ENCODE data around the gene ZNF853.
A peak's percentile ranks its signal among the peaks of the same experiment; 100 is the strongest.
"Not testable (repeated sequence)": the region's sequence is repeated elsewhere in the genome, so short reads cannot be mapped to it uniquely, and the experiment has no call there.

The ZNF853 gene

DNA sequence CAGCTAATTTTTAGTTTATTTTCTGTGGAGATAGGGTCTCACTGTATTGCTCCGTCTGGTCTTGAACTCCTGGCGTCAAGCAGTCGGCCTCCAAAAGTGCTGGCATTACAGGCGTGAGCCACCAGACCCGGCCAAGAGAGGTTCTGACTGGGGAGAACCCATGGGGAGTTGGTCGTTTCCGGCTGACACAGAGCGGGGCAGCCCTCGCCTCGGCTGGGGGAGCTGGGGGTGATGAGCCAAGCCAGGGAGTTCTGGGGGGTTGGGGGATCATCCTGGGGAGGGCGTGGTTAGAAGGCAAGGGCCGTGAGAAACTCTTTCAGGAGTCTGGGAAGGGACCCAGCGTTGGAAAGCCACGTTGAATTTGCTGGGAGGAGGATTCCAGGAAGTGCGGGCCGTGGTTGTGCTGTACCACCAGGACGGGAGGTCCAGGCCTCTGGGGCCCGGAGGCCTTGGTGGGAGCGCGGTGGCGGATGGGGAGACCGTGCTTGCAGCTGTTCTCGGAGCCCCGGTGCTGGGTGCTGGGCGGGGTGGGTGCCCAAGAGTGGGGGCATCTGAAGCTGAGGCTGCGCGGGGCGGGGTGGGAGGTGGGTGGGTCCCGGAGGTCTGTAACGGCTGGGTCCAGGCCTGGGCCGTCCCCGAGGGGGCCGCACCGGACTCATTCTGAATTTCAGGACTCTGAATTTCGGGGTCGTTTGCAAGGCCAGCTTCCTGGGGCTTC is 8.4 kb upstream of the ZNF853 start:
- no peak for FAIRE-seq
- DNase-seq (ENCODE audit: low spot score), result no peak

DNA sequence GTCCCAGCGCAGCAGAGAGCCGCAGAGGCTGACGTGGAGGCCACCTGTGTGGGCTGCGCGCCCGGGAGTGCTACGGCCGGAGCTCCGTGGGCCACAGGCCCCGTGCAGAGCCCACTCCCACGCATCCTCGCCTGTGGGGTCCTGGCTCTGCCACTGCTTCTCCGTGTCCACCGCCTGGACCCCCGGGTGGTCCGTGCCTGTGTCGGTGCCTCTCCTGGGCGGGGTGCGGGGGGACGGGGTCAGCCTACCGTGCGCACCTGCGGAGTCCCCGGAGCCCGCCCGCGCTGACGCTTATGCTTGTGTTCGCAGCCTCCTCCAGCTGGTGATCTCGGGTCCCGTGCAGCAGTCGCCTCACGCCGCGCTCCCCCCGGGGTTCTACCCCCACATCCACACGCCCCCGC is 7.8 kb upstream of the ZNF853 start:
- DNase-seq (ENCODE audit: low spot score) (no peak), FAIRE-seq (no peak)

DNA sequence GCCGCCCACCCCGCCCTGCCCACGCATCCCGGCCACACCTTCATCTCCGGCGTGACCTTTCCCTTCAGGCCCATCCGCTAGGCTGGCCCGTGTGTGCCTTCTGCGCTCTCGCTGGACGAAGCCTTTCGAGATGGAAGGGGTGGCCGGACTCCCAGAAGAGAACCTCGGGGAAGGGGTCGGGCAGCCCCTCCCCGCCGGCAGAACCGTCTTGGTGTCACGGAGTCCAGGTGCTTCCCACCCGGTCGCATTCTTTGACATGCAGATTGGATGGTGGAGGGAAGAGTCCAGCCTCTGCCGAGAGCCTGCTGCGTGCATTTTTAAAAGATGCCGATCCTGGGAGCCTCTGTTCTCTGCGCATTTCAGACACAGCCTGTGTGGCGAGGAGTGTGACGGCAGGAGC is 7.3 kb upstream of the ZNF853 start:
- DNase-seq (ENCODE audit: low spot score) (no peak), FAIRE-seq (peak; percentile 90)

DNA sequence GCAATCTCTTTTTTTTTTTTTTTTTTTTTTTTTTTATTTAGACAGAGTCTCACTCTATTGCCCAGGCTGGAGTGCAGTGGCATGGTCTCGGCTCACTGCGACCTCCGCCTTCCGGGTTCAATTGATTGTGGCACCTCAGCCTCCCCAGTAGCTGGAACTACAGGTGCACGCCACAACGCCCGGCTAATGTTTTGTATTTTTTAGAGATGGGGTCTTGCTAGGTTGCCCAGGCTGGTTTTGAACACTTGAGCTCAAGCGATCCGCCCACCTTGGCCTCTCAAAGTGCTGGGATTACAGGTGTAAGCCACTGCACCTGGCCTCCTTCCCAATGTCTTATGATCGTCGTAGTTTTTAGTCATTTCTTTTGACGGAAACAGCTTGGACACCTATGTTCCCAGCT is 6.6 kb upstream of the ZNF853 start:
- DNase-seq (ENCODE audit: low spot score) (no peak), FAIRE-seq (no peak)

DNA sequence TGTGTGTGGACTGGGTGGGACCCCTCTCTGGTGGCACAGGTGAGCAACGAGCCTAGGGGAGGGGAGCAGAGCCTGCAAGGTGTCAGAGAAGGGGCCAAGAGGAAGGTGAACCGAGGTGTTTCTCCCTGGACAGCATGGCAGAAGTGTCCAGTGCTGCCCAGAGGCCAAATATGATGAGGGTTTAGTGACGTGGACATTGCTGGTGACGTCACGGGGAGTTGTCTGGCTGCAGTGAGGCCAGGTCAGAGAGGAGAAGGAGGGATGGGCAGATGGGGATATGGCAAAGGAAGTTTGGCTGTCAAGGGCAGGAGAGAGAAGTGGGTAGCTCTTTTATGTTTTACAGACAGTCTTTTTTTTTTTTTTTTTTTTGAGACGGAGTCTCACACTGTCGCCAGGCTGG is 2.6 kb upstream of the ZNF853 start:
- peak; percentile 84 for FAIRE-seq
- DNase-seq (ENCODE audit: low spot score), result no peak

DNA sequence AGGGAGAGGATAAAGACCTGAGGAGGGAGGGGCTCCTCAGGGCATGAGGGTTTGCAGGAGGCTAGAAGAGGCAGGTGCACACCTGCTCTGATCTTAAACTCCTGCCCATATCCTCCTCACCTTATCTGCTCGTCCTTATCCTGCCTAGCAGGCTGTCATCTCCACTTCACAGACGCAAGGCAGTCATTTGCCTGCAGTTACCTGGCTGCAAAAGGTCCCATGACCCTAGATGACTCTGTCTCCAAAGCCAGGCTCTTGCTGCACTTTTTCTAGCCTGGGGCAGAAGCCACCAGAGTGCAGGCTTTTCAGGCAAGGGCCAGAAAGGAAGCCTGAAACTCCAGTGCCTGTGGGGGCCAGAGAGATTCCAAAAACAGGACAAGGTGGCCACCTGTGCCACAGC is 1.7 kb upstream of the ZNF853 start:
- FAIRE-seq, result peak; percentile 95

DNA sequence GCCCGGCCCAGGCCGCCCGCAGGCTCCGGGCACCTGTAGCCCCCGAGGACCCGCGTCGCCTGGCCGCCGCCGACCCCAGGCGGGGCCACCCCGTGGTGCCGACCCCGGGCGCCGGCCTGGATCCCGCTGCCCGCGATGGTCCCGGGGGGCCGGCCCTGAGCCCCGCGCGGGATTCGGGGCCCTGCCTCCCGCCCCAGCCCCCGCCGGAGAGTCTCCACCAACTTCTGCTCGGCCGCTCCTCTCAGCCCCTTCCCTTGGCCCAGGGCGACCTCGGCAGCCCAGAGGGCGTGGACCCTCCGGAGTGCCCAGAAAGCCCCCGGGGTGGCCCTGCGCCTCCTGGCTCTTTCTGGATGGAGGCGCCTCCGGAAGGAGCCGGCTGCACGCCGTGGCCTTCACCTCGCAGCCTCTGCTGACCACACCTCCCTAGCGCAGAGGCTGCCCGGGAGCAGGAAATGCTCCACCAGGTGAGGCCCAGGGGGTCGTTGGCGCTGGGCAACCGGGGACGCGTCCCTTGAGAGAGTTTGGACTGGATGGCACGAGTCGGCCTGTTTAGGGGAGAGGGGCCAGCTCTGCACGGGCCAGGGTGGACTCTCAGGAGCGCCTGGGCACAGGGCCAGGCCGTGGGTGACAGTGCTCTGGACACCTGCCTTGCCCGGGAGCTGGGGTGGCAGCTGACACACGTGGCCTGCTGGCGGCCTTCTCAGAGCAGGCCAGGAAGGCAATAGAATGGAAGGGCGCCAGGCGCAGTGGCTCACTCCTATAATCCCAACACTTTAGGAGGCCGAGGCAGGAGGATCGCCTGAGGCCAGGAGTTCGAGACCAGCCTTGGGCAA is 529 bp downstream of the ZNF853 start:
- DNase-seq (ENCODE audit: low spot score), result peak; percentile 80
- peak; percentile 99 for FAIRE-seq

More for the DNA sequence above, 1.7 kb upstream of the ZNF853 start:
- no peak for DNase-seq (ENCODE audit: low spot score)

DNA sequence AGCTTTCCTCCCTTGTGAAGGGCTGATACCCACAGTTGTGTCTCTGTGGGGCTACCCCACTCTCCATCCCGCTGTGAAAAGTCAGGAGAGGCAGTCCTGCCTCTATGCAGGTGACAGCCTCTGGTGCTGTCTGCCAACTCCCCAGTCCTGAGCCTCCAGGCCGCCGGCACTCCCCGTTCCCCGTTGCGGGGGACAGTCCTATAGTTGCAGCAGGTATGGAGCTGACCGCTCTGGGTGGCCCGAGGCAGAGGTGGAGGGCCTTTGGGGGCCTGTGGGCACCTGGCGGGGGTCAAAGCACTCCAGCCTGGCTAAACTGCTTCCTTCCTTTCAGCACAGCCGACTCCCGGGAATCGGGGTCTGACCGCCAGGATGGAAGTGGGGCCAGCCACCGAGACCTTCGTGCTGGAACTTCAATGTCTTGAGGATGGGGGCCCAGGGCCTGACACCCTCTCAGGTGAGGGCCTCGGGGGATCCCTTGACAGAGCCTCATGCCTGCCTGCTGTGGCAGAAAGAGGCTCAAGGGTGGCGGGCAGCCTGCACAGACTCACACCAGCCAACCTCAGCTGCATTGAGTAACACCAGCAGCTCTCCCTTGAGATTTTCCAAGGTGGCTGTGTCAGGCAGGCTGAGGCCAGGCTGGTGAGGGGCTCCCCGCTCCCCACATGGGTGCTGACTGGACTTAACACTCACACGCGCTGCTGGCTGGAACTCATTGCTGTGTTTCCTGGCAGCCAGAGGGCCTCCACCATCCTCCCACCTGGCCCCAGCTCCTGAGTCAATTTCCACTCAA is 1.6 kb downstream of the ZNF853 start:
- DNase-seq (ENCODE audit: low spot score) (no peak), FAIRE-seq (peak; percentile 82)

DNA sequence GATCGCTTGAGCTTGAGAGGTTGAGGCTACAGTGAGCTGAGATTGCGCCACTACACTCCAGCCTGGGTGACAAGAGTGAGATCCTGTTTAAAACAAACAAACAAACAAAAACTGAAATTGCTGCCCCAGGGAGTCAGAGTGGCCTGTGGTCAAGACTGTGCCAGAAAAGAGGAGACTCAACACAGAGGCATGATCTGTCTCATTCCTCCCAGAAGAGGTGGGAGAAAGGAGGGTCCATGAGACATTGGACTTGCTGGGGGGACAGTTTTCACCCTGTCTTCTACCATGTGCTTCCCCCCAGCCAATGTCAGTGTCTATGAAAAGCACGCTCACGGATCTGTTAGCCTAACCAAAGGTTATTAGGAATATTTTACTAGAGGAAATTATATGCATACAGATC is 3.2 kb downstream of the ZNF853 start:
- peak; percentile 59 for FAIRE-seq
- no peak for DNase-seq (ENCODE audit: low spot score)

DNA sequence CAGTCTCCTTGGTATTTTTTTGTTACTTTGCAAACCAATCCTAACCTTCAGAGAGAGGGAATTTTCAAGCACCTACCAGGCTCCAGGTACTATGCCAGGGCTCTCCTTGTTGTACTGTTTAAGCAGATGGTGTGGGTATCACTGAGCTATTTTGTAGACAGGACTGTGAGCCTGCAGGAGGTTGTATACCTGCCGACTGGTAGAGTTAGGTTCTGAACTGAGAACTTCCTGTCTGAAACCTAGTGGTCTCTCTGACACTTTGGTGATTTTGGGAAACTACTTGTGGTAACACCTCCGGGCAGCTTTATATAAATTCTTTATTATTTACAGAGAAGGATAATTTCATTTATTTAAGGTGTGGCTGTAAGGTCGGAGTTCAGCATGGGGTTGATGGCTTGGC is 4.6 kb downstream of the ZNF853 start:
- DNase-seq (ENCODE audit: low spot score), result no peak
- FAIRE-seq, result no peak

DNA sequence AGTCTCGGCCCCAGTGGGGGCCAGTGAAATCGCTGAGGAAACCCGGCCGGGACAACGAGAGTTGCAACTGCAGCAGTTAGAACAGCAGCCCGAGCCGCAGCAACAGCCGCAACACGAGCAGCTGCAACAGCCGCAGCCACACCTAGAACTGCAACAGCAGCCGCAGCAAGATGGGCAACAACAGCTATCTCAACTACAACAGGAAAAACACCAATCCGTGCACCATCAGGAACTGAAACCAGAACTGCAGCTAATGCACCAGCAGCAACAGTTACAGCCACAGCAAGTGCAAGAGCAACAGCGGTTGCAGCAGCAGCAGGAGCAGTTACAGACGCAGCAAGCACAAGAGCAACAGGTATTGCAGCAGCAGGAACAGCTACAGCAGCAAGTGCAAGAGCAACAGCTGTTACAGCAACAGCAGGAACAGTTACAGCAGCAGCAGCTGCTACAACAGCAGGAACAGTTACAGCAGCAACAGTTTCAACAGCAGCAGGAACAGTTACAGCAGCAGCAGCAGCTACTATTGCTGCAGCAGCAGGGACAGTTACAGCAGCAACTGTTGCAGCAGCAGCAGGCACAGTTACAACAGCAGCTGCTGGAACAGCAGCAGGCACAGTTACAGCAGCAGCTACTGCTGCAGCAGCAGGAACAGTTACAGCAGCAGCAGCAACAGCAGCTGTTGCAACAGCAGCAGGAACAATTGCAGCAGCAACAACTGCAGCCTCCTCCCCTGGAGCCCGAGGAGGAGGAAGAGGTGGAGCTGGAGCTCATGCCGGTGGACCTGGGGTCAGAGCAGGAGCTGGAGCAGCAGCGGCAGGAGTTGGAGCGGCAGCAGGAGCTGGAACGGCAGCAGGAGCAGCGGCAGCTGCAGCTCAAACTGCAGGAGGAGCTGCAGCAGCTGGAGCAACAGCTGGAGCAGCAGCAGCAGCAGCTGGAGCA is 6.1 kb downstream of the ZNF853 start:
- DNase-seq (ENCODE audit: low spot score) (no peak), FAIRE-seq (peak; percentile 97)

DNA sequence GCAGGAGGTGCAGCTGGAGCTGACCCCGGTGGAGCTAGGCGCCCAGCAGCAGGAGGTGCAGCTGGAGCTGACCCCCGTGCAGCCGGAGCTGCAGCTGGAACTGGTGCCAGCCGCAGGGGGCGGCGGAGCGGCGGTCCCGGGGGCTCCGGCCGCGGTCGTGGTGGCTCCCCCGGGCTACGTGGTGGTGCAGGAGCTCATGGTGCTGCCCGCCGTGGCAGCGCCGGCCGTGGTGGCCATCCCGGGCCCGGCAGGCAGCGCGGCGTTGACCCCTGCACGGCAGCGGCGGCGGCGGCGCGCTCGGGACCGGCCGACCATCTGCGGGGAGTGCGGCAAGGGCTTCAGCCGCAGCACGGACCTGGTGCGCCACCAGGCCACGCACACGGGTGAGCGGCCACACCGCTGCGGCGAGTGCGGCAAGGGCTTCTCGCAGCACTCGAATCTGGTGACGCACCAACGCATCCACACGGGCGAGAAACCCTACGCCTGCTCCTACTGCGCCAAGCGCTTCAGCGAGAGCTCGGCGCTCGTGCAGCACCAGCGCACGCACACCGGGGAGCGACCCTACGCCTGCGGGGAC is 6.8 kb downstream of the ZNF853 start:
- no peak for FAIRE-seq

DNA sequence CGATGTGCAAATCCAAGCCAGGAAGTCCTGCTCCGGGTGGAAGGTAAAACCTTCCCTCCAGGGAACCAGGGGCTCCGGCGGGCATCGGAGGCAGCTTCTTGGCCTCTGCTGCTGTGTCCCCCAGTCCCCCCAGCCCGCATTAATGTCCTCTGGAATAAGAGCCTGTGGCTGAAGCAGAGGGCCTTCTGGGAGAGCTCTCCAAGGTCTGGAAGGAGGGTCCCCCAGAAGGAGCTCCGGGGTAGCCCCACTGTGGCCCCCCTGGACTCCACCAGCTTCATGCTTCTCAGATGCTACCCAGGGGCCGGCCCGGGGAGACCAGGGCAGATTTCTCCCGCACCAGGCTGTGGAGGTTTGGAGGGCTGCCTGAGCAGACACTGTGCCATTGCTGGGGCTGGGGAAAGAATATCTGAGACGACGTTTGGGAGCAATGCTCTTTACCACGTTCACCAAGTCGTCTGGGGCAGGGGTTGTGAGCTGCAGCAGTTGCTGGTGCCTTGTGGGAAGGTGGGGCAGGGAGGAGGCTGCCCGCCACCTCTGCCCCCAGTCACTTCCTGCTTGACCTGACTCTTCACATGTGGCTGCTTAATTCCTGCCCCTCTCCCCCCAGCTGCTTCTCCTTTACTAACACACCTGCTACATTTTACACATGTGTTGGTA is 8.3 kb downstream of the ZNF853 start:
- DNase-seq (ENCODE audit: low spot score) (no peak), FAIRE-seq (peak; percentile 65)

More for the DNA sequence above, 6.8 kb downstream of the ZNF853 start:
- no peak for DNase-seq (ENCODE audit: low spot score)

DNA sequence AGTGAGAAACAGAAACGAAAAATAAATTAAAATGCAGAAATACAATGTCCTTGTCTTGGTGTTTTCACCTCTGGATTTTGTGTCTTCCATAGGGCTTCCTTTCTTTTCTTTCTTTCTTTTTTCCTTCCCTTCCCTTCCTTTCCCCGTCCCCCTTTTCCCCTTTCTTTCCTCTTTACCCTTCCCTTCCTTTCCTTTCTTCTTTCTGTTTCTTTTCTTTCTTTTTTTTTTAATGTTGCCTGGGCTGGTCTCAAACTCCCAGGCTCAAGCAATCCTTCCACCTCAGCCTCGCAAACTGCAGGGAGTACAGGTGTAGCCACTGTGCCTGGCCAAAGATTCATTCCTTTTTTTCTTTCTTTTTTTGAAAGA is 8.8 kb downstream of the ZNF853 start:
- FAIRE-seq (peak; percentile 52), DNase-seq (ENCODE audit: low spot score) (no peak)

DNA sequence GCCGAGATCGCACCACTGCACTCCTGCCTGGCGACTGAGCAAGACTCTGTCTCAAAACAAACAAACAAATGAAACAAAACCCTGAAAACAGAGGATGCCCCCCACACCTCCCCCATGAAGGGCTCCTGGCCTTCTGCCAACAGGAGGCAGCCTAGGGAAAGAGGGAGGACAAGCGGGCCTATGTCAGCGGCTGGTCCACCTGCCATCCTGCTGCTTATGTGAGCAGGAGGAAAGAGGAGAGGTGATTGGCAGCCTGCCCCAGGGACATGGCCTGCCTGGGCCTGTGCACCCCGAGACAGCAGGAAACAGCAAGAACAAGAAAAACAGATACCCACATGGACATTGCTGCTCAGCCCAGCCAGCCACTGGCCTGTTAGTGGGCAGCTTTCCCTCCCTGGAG is 12.6 kb downstream of the ZNF853 start:
- no peak for DNase-seq (ENCODE audit: low spot score)
- FAIRE-seq, result peak; percentile 42

DNA sequence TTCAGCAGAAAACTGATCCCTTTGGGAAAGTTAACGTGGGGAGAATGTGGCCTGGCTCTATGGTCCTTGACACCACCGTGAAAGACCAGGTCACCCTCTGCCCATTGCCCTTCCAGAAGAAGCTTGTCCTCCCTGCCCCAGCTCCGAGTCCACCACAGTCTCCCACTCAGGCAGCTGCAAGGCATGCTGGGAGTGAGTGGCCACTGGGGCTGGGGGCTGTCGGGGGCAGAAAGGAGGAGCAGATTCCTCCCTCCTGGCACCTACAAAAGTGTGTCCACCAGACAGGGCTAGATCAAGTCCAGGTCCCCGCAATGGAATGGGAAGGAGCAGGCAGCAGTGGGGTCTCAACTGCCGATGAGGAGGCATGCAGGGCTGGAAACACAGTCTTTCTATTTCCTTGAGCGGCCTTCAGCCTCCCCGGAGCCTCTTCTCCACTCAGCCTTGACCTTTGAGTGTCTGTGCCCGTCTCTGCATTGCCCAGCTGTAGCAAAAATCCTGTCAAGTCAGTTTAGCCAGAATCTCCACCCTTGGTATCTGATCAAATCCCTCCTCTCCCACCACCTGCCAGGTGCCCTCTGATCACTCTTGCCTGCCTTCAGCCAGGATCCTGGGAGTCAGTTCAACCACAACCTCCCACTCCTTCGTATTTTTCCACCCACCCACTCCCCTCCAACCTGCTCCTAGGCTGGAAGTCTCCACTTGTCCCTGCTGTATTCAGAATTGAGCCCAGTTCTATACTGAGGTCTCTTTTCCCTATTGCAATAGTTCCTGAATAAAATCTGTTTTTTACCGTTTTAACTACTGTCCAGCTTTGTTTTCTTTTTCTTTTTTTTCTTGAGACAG is 14.8 kb downstream of the ZNF853 start:
- DNase-seq (ENCODE audit: low spot score) (no peak), FAIRE-seq (peak; percentile 98)

DNA sequence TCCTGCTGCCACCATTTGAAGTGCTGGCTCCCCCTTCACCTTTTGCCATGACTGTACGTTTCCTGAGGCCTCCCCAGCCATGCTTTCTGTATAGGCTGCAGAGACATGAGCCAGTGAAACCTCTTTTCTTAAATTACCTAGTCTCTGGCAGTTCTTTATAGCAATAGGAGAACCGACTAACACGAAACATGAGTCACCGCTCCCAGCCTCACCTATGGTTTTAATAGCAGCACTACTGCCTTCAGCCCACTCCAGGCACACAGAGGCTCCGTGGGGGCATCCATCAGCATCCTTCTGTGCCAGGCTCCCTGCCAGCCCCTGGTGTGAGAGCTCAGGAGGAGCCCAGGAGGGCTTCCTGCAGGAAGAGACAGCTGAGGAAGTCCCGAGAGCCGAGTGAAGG is 16.2 kb downstream of the ZNF853 start:
- peak; percentile 46 for FAIRE-seq
- no peak for DNase-seq (ENCODE audit: low spot score)

DNA sequence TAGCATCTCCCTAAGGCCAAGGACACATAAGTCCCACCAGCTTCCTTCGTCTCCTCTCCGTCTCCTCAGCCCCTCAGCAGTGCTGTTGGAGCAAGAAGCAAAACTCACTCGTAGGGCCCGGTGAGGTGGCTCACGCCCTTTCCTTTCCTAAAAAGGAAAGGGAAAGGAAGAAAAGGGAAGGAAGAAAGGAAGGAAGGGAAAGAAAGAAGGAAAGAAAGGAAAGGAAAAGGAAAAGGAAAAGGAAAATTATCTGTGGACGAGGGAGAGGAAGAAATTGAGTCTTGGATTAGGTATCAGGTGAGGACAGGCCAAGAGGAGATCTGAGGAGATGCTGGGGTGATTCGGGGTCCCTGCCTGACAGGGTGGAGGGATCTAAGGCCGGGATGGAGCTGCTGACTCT is 18.6 kb downstream of the ZNF853 start:
- DNase-seq (ENCODE audit: low spot score) (no peak), FAIRE-seq (peak; percentile 81)

DNA sequence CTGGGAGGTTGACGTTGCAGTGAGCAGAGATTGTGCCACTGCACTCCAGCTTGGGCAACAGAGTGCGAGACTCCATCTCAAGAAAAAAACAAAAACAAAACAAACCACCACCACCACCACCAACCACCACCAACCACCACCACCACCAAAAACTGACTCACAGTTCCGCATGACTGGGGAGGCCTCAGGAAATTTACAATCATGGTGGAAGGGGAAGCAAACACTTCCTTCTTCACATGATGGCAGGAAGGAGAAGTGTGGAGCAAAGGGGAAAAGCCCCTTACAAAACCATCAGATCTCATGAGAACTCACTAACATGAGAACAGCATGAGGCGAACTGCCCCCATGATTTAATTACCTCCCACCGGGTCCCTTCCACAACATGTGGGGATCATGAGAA is 19.6 kb downstream of the ZNF853 start:
- DNase-seq (ENCODE audit: low spot score), result not testable (repeated sequence)
- peak; percentile 78 for FAIRE-seq

All from urothelium cell line (cell line).